GM12878 (cell line): ENCODE data around the gene CCDC34. TPM values are rescaled to one million over a fixed set of nuclear protein-coding genes. Genes with fewer than 3 reads are reported as not detected.

ENCODE experiments used
- CEBPB ChIP-seq, 2 experiments: fragments of 150-350 bp in 1 of 2; IDR thresholded peaks; 2 replicates each; pipeline ENCODE4 v1.6.1; 2012 to 2014; ENCODE audit warnings: low read depth in 2 of 2, low read length in 2 of 2, borderline replicate concordance in 1 of 2, inconsistent platforms in 1 of 2
- CREB1 ChIP-seq: IDR thresholded peaks from 2 replicates; pipeline ENCODE4 v1.6.1; 2012; ENCODE audit warnings: low read depth, mild to moderate bottlenecking, inconsistent platforms
- CREM ChIP-seq: IDR thresholded peaks from 2 replicates; pipeline ENCODE4 v1.6.1; 2014; ENCODE audit warnings: antibody characterized with exemption, low read depth
- ESRRA ChIP-seq: IDR thresholded peaks from 2 replicates; pipeline ENCODE4 v1.6.1; 2012; ENCODE audit warnings: mild to moderate bottlenecking, low read length, improper control_type of control experiment
- ETV6 ChIP-seq, 2 experiments: fragments of 450-650 bp in 1 of 2; IDR thresholded peaks in 1 of 2; conservative IDR thresholded peaks in 1 of 2; 2 replicates each; pipeline ENCODE4 v1.6.1; 2014; ENCODE audit warnings: antibody characterized with exemption in 1 of 2, borderline replicate concordance in 1 of 2, low read depth in 1 of 2, mild to moderate bottlenecking in 1 of 2, moderate library complexity in 1 of 2
- FOXM1 ChIP-seq: IDR thresholded peaks from 2 replicates; pipeline ENCODE4 v1.6.1; 2012; ENCODE audit warnings: low read depth, mild to moderate bottlenecking, inconsistent platforms, low read length, moderate library complexity
- GABPA ChIP-seq: IDR thresholded peaks from 2 replicates; pipeline ENCODE4 v1.6.1; 2014; ENCODE audit warnings: antibody characterized with exemption, low read depth, mild to moderate bottlenecking, inconsistent platforms
- HDAC2 ChIP-seq: fragments of 200-600 bp; sonication (generic); IDR thresholded peaks from 2 replicates; pipeline ENCODE4 v1.6.1; 2017
- IKZF1 ChIP-seq: fragments of 450-650 bp; conservative IDR thresholded peaks from 2 replicates; pipeline ENCODE4 v1.6.1; 2017; ENCODE audit warnings: antibody characterized with exemption, mild to moderate bottlenecking
- JUNB ChIP-seq: IDR thresholded peaks from 2 replicates; pipeline ENCODE4 v1.6.1; 2016; ENCODE audit warnings: antibody characterized with exemption, mild to moderate bottlenecking
- KAT2A ChIP-seq: conservative IDR thresholded peaks from 2 replicates; pipeline ENCODE4 v1.6.1; 2011; ENCODE audit warnings: low read depth, low read length; ENCODE audit not compliant: control insufficient read depth
- LARP7 ChIP-seq: fragments of 450-650 bp; IDR thresholded peaks from 2 replicates; pipeline ENCODE4 v1.6.1; 2017; ENCODE audit warnings: mild to moderate bottlenecking
- MLLT1 ChIP-seq: fragments of 450-650 bp; IDR thresholded peaks from 2 replicates; pipeline ENCODE4 v1.6.1; 2016; ENCODE audit warnings: mild to moderate bottlenecking
- MTA3 ChIP-seq: IDR thresholded peaks from 2 replicates; pipeline ENCODE4 v1.6.1; 2012; ENCODE audit warnings: low read length, inconsistent platforms, borderline replicate concordance
- NFIC ChIP-seq: IDR thresholded peaks from 2 replicates; pipeline ENCODE4 v1.6.1; 2012; ENCODE audit warnings: low read depth, mild to moderate bottlenecking, inconsistent platforms, low read length, moderate library complexity
- NR2F1 ChIP-seq: fragments of 450-650 bp; conservative IDR thresholded peaks from 2 replicates; pipeline ENCODE4 v1.6.1; 2017; ENCODE audit warnings: mild to moderate bottlenecking
- PML ChIP-seq: IDR thresholded peaks from 2 replicates; pipeline ENCODE4 v1.6.1; 2012; ENCODE audit warnings: low read length, inconsistent platforms
- RAD51 ChIP-seq: fragments of 450-650 bp; IDR thresholded peaks from 2 replicates; pipeline ENCODE4 v1.6.1; 2016; ENCODE audit warnings: moderate library complexity, mild to moderate bottlenecking, inconsistent platforms
- RBBP5 ChIP-seq: fragments of 200-600 bp; sonication (generic); conservative IDR thresholded peaks from 2 replicates; pipeline ENCODE4 v1.6.1; 2016
- REST ChIP-seq: IDR thresholded peaks from 2 replicates; pipeline ENCODE4 v1.6.1; 2012; ENCODE audit warnings: mild to moderate bottlenecking, low read depth, low read length
- RUNX3 ChIP-seq: IDR thresholded peaks from 2 replicates; pipeline ENCODE4 v1.6.1; 2012; ENCODE audit warnings: low read length, inconsistent platforms
- SKIL ChIP-seq: fragments of 450-650 bp; IDR thresholded peaks from 2 replicates; pipeline ENCODE4 v1.6.1; 2017; ENCODE audit warnings: mild to moderate bottlenecking, low read depth, inconsistent platforms; ENCODE audit not compliant: poor library complexity, severe bottlenecking
- SMAD5 ChIP-seq: IDR thresholded peaks from 2 replicates; pipeline ENCODE4 v1.6.1; 2016; ENCODE audit warnings: antibody characterized with exemption, low read depth
- SP1 ChIP-seq: IDR thresholded peaks from one replicate; pipeline ENCODE4 v1.6.1; 2011; ENCODE audit warnings: low read depth, low read length
- TCF7 ChIP-seq: IDR thresholded peaks from 2 replicates; pipeline ENCODE4 v1.6.1; 2014; ENCODE audit warnings: antibody characterized with exemption, borderline replicate concordance
- ZNF207 ChIP-seq: fragments of 450-650 bp; IDR thresholded peaks from 2 replicates; pipeline ENCODE4 v1.6.1; 2014; ENCODE audit warnings: antibody characterized with exemption, mild to moderate bottlenecking, borderline replicate concordance
- ZNF622 ChIP-seq: fragments of 450-650 bp; IDR thresholded peaks from 2 replicates; pipeline ENCODE4 v1.6.1; 2017; ENCODE audit warnings: mild to moderate bottlenecking, inconsistent platforms
- ZZZ3 ChIP-seq: IDR thresholded peaks from 2 replicates; pipeline ENCODE4 v1.6.1; 2011; ENCODE audit warnings: low read depth; ENCODE audit not compliant: control insufficient read depth, insufficient read length
- polyA plus RNA-seq, 11 experiments: library from polyadenylated mRNA; depleted of rRNA in 4 of 11; unstranded in 6 of 11; stranded (reverse) in 5 of 11; fragments of >200 nt; fragmentation: Nextera tagmentation in 4 of 11; fragmentation: Illumina TruSeq in 1 of 11; extraction: Ambion mirVana in 4 of 11; extraction: Trizol in 1 of 11; gene quantifications; 1 replicate in 1 of 11; 2 replicates in 10 of 11; pipeline versions ENCODE4 v1.2.1 to v1.2.3, GENCODE V29; 2011 to 2016; ENCODE audit warnings: inconsistent platforms in 2 of 11, missing spikeins in 2 of 11, low read depth in 1 of 11
- total RNA-seq, 4 experiments: library from RNA; depleted of rRNA in 3 of 4; stranded (reverse); fragments of >200 nt in 3 of 4; fragmentation: Illumina TruSeq in 1 of 4; extraction: Trizol in 1 of 4; gene quantifications; 2 replicates each; pipeline versions ENCODE4 v1.2.1 to v1.2.3, GENCODE V29; 2013 to 2021

Gene CCDC34
- total and polyA plus RNA-seq, 10 of the 15 experiments (the other 5 are each of a cell fraction or from before 2014, with no cell fraction given), result 6.2 to 39.1 (median 14.6) TPM

- no peak for TF ChIP-seq LARP7
- no peak for TF ChIP-seq ZNF622
- 0 out of 2 replicates have a peak, but pooled peaks have one; percentile 51 for TF ChIP-seq CREB1
- TF ChIP-seq RUNX3, result peak; percentile 68
- TF ChIP-seq JUNB, result peak; percentile 96
- TF ChIP-seq NFIC, result peak; percentile 81; the same call in 1 of the 2 replicates
- peak; percentile 84; the same call in 1 of the 2 replicates for TF ChIP-seq TCF7
- peak; percentile 75 for TF ChIP-seq NR2F1
- TF ChIP-seq SP1, result peak; percentile 16
- TF ChIP-seq CEBPB (IDR thresholded peaks at IDR 0.05; ENCODE audit: borderline replicate concordance in 1 of 2, low read depth in 2 of 2, low read length in 2 of 2), result no peak
- no peak; a peak in 1 of 4 replicates for TF ChIP-seq ETV6 (conservative IDR thresholded peaks at IDR 0.05 in 1 of 2, IDR thresholded peaks at IDR 0.05 in 1 of 2; ENCODE audit: borderline replicate concordance in 1 of 2, low read depth in 1 of 2)
- TF ChIP-seq RAD51, result no peak
- no peak for TF ChIP-seq HDAC2
- TF ChIP-seq PML, result no peak
- TF ChIP-seq GABPA, result peak; percentile 43; the same call in 1 of the 2 replicates
- no peak for TF ChIP-seq RBBP5
- peak; percentile 82 for TF ChIP-seq SKIL
- TF ChIP-seq IKZF1, result 0 out of 2 replicates have a peak, but pooled peaks have one; percentile 17
- no peak for TF ChIP-seq SMAD5
- TF ChIP-seq ZNF207, result no peak
- no peak for TF ChIP-seq MLLT1
- no peak for TF ChIP-seq KAT2A
- TF ChIP-seq ESRRA, result no peak
- TF ChIP-seq FOXM1, result peak; percentile 73; the same call in 1 of the 2 replicates
- TF ChIP-seq ZZZ3, result no peak
- no peak for TF ChIP-seq REST
- peak; percentile 71 for TF ChIP-seq CREM
- TF ChIP-seq MTA3, result no peak
These were observed 43.9 kb downstream of the CCDC34 start (continued) for GRCh38 chr11:27319072-27319471.
